Natural killer cell (primary cell): ENCODE measurements around the gene TMEM117. TPM values are rescaled to one million over a fixed set of nuclear protein-coding genes. Genes with fewer than 3 reads are reported as not detected.

Experiments
- ATAC-seq, 3 donors: fragments of 150-1000 bp in 2 of 3; fragments of 200-7000 bp in 1 of 3; cut with Tn5 transposase; 1 replicate in 1 of 3; 2 replicates in 2 of 3; pipeline ENCODE4 v1.10.0; 2021; ENCODE audit warnings: mild to moderate bottlenecking in 2 of 3, moderate library complexity in 2 of 3
- DNase-seq, 2 donors: peaks; one replicate each; pipeline versions ENCODE4 v3.0.0 to v3.0.0-alpha.2; 2013 to 2021; ENCODE audit warnings: mixed read lengths in 1 of 2
- H3K27ac ChIP-seq: one replicate; pipeline ENCODE4 v1.5.1; 2013; ENCODE audit warnings: mild to moderate bottlenecking, low read length
- H3K27me3 ChIP-seq: one replicate; pipeline ENCODE4 v1.6.1; 2013; ENCODE audit warnings: low read length; ENCODE audit not compliant: control insufficient read depth, insufficient read depth
- H3K36me3 ChIP-seq: one replicate; pipeline ENCODE4 v1.6.1; 2013; ENCODE audit warnings: low read length; ENCODE audit not compliant: control insufficient read depth, insufficient read depth
- H3K4me1 ChIP-seq: one replicate; pipeline ENCODE4 v1.6.1; 2013; ENCODE audit warnings: low read length; ENCODE audit not compliant: control insufficient read depth, insufficient read depth
- H3K4me3 ChIP-seq: one replicate; pipeline ENCODE4 v1.5.1; 2013; ENCODE audit warnings: low read length
- H3K9me3 ChIP-seq: one replicate; pipeline ENCODE4 v1.6.1; 2013; ENCODE audit warnings: low read length; ENCODE audit not compliant: control insufficient read depth, insufficient read depth
- H3K27ac Mint-ChIP-seq, 2 donors: one replicate each; pipeline ENCODE4 v1.8.0; 2022; ENCODE audit warnings: mild to moderate bottlenecking in 2 of 2, mixed read lengths in 2 of 2, moderate library complexity in 1 of 2
- H3K27me3 Mint-ChIP-seq, 2 donors: one replicate each; pipeline ENCODE4 v1.8.0; 2022; ENCODE audit warnings: low read depth in 2 of 2, mixed read lengths in 2 of 2
- H3K36me3 Mint-ChIP-seq: one replicate; pipeline ENCODE4 v1.8.0; 2022; ENCODE audit warnings: mixed read lengths
- H3K4me1 Mint-ChIP-seq, 2 donors: one replicate each; pipeline ENCODE4 v1.8.0; 2022; ENCODE audit warnings: mixed read lengths in 2 of 2
- H3K4me3 Mint-ChIP-seq: one replicate; pipeline ENCODE4 v1.8.0; 2022; ENCODE audit warnings: mild to moderate bottlenecking, moderate library complexity, mixed read lengths
- H3K9me3 Mint-ChIP-seq, 2 donors: one replicate each; pipeline ENCODE4 v1.8.0; 2022; ENCODE audit warnings: mixed read lengths in 2 of 2
- CTCF ChIP-seq: fragments of 200-600 bp; IDR thresholded peaks from one replicate; pipeline ENCODE4 v1.8.0; 2022; ENCODE audit warnings: antibody characterized with exemption
- WGBS: methylation state at CpG from one replicate; pipeline ENCODE4 v1.1.7; 2013; ENCODE audit warnings: missing lambda C conversion rate; ENCODE audit not compliant: insufficient coverage; 5-methylcytosine and 5-hydroxymethylcytosine counted together
- intact Hi-C: fragments of 100-400 bp; cut with micrococcal nuclease; formaldehyde crosslinking; loops from one replicate; pipeline ENCODE4 v1.14.2; 2022
- total RNA-seq, 4 donors: library from RNA; stranded (reverse); fragments of 120-200 nt in 1 of 4; gene quantifications; one replicate each; pipeline versions ENCODE4 v1.2.3 to v1.2.4, GENCODE V29; 2013 to 2022

Gene TMEM117
- total RNA-seq, 3 donors from 2014 or later (not counting 1 experiment from before 2014, with no cell fraction given): 7.1 to 8.1 (median 7.9) TPM

- DNase-seq (no peak), ATAC-seq (no peak)
- Histone ChIP-seq H3K27me3 (no peaks in the 10 kb centered on the region), H3K27ac (no peak overlapping the region), H3K36me3 (no peaks in the 10 kb centered on the region), H3K9me3 (no peaks in the 10 kb centered on the region), H3K4me3 (no peak overlapping the region), H3K4me1 (no peaks in the 10 kb centered on the region)
- Mint-ChIP-seq H3K4me1 (no peaks in the 10 kb centered on the region), H3K9me3 (no peaks in the 10 kb centered on the region), H3K27ac (no peak overlapping the region), H3K27me3 (no peaks in the 10 kb centered on the region), H3K4me3 (no peak overlapping the region), H3K36me3 (no peaks in the 10 kb centered on the region)
- intact Hi-C loops: loop anchor here (5.0 kb wide), 1 partner anchor 76 kb away; the partner anchor contains the start of gene TWF1
- TF ChIP-seq CTCF: no peak
- WGBS: no CpG with 5 or more reads among the region's 2 CpGs
Observed at GRCh38 chr12:43883311-43883710, 47.4 kb downstream of the TMEM117 start.

- TF ChIP-seq CTCF: no peak
- no peaks in the 10 kb centered on the region for H3K27me3 Mint-ChIP-seq
- H3K27me3 ChIP-seq: no peaks in the 10 kb centered on the region
- no peaks in the 10 kb centered on the region for H3K4me1 Mint-ChIP-seq
- H3K36me3 ChIP-seq: no peaks in the 10 kb centered on the region
- ATAC-seq (no peak), DNase-seq (no peak)
- no peaks in the 10 kb centered on the region for H3K4me1 ChIP-seq
- H3K4me3 ChIP-seq: no peak overlapping the region
- H3K9me3 ChIP-seq: no peaks in the 10 kb centered on the region
- H3K27ac Mint-ChIP-seq: no peak overlapping the region
- no peak overlapping the region for H3K4me3 Mint-ChIP-seq
- H3K9me3 Mint-ChIP-seq: no peaks in the 10 kb centered on the region
- intact Hi-C loops: loop anchor here (5.0 kb wide), 1 partner anchor 76 kb away; the partner anchor contains the start of gene TWF1
- WGBS: 69% methylated on average over 2 of the region's 2 CpGs
- H3K27ac ChIP-seq: no peak overlapping the region
- no peaks in the 10 kb centered on the region for H3K36me3 Mint-ChIP-seq
Observed at GRCh38 chr12:43883748-43884147, 47.9 kb downstream of the TMEM117 start.

- ATAC-seq (no peak), DNase-seq (no peak)
- Histone ChIP-seq H3K4me1 (no peaks in the 10 kb centered on the region), H3K4me3 (no peak overlapping the region), H3K9me3 (no peaks in the 10 kb centered on the region), H3K27ac (no peak overlapping the region), H3K36me3 (no peaks in the 10 kb centered on the region), H3K27me3 (no peaks in the 10 kb centered on the region)
- 97% methylated on average over 8 of the region's 8 CpGs for WGBS
- no peak overlapping the region for H3K27ac Mint-ChIP-seq
- H3K4me3 Mint-ChIP-seq: no peak overlapping the region
- H3K36me3 Mint-ChIP-seq: no peaks in the 10 kb centered on the region
- H3K4me1 Mint-ChIP-seq: no peaks in the 10 kb centered on the region
- H3K27me3 Mint-ChIP-seq: no peaks in the 10 kb centered on the region
- TF ChIP-seq CTCF: no peak
- intact Hi-C loops: loop anchor here (5.0 kb wide), 1 partner anchor 78 kb away; the partner anchor contains the start of gene TWF1
- no peaks in the 10 kb centered on the region for H3K9me3 Mint-ChIP-seq
Observed at GRCh38 chr12:43884683-43885410, 49.0 kb downstream of the TMEM117 start.

GRCh38 chr12:43887397-43887796 is 51.5 kb downstream of the TMEM117 start:
- Histone ChIP-seq H3K4me3 (no peak overlapping the region), H3K27me3 (no peaks in the 10 kb centered on the region), H3K27ac (no peak overlapping the region), H3K9me3 (no peaks in the 10 kb centered on the region), H3K36me3 (no peaks in the 10 kb centered on the region), H3K4me1 (no peaks in the 10 kb centered on the region)
- H3K27me3 Mint-ChIP-seq: no peaks in the 10 kb centered on the region
- H3K9me3 Mint-ChIP-seq: no peaks in the 10 kb centered on the region
- no peaks in the 10 kb centered on the region for H3K36me3 Mint-ChIP-seq
- no peak overlapping the region for H3K4me3 Mint-ChIP-seq
- ATAC-seq: no peak
- no peak overlapping the region for H3K27ac Mint-ChIP-seq
- TF ChIP-seq CTCF: no peak
- 93% methylated on average over 2 of the region's 2 CpGs for WGBS
- DNase-seq: no peak
- intact Hi-C loops: no loop called here
- H3K4me1 Mint-ChIP-seq: no peaks in the 10 kb centered on the region
